GM13976 (cell line): Measurements from ENCODE around the gene SLIT2.
A peak's percentile ranks its signal among the peaks of the same experiment; 100 is the strongest.

ENCODE experiments used
- DNase-seq: peaks from one replicate; pipeline ENCODE4 v3.0.0; 2012; ENCODE audit warnings: low spot score
- CTCF ChIP-seq: IDR thresholded peaks from 2 replicates; pipeline ENCODE4 v1.5.1; 2012; ENCODE audit warnings: borderline replicate concordance, mild to moderate bottlenecking; ENCODE audit not compliant: insufficient read depth; ENCODE audit errors: extremely low read depth, missing control alignments, control extremely low read depth
- in situ Hi-C: fragments of 300-500 bp; cut with MboI; formaldehyde crosslinking; loops from one replicate; pipeline ENCODE4 v1.12.0; 2022; ENCODE audit warnings: low sequenced_read_pairs, mixed read lengths, inconsistent platforms; ENCODE audit not compliant: unreplicated experiment

SLIT2 gene

DNA sequence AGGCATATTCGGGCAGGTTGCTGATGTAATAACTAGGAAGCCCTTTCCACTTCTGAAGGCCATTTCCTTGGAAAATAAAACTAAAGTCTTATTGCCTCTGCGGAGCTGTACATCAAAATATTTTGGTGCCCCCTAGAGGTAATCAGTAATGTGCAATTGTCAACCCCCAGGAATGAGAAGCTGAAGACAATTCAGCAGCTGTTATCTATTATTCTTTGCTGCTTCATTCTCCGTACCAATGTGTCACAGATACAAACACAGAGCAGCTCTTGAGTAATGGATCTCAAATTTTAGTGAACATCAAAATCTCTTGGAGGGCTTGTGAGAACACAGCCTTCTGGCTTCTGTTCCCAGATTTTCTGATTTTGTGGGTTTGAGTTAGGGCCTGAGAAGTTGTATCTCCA is 3.5 kb upstream of the SLIT2 start:
- in situ Hi-C loops: no loop called here
- peak; percentile 32 for DNase-seq
- TF ChIP-seq CTCF: peak; percentile 25

- no peak for TF ChIP-seq CTCF
- in situ Hi-C loops: no loop called here
- no peak for DNase-seq
Measured at GRCh38 chr4:20249333-20249732, 2.4 kb upstream of the SLIT2 start.

DNA sequence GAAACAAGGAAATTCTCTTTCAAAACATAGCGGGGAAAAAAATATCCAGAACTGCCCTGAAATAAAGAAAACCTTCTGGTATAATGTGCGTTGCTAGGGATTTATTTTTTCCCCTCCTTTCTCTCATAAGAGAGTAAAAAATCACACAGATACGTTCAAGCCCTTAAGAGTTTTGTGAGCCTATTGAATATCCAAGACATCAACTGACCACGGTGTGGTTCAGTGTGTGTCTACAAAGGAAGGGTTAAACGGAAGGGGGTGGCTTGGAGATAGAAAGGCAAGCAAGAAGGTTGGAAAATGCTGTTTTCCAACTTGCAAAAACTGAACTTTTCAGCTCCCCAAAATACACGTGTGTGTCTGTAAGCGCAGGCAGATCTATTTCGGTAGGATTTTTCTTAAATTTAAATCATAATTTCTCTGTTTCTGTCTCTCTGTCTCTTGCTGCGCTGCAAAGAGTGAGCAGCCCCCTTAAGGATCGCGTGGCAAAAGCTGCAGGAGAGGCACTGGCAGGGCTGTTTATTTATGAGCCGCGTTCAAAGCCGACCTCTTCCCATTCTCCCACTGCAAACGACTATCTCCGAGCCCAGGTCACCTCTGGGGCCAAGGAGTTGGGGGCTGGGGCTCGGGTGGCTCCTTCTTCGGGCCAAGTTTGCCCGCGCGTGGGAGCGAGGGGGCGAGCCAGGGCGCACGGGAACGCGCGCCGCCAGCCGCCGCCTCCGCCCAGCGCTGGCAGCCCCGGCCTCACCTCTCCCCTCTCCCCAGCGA is 492 bp upstream of the SLIT2 start:
- no peak for TF ChIP-seq CTCF
- in situ Hi-C loops: loop anchor here (25.0 kb wide), 1 partner anchor 1564 kb away; no protein-coding TSS in a partner anchor
- DNase-seq: no peak

GRCh38 chr4:20252656-20253282 is 1.1 kb downstream of the SLIT2 start:
- TF ChIP-seq CTCF: no peak
- peak; percentile 33 for DNase-seq
- in situ Hi-C loops: loop anchor here (25.0 kb wide), 1 partner anchor 1565 kb away; no protein-coding TSS in a partner anchor

DNA sequence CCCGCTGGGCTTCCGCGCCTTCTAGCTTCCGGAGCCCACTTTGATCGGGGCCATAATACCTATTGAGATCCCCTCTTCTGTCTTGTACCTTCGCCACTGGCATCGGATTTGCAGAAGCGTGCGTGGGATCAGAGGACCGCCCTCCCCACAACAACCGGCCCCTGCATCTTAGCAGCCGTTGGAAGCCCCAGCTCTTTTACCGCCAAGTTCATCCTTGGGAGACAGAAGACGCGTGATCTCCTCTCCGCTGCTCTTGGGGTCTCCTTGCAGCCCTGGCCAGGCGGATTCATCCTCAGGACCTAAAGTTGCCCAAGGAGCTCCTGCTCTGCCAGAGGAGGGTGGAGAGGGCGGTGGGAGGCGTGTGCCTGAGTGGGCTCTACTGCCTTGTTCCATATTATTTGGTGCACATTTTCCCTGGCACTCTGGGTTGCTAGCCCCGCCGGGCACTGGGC is 1.6 kb downstream of the SLIT2 start:
- DNase-seq: peak; percentile 15
- in situ Hi-C loops: loop anchor here (25.0 kb wide), 1 partner anchor 1566 kb away; no protein-coding TSS in a partner anchor
- no peak for TF ChIP-seq CTCF

GRCh38 chr4:20253735-20254409 is 2.2 kb downstream of the SLIT2 start:
- DNase-seq: peak; percentile 23
- in situ Hi-C loops: loop anchor here (25.0 kb wide), 1 partner anchor 1567 kb away; no protein-coding TSS in a partner anchor
- TF ChIP-seq CTCF: no peak
